DOHH2 (cell line): Measurements from ENCODE around the gene HEATR9.

ENCODE experiments used
- H3F3A ChIP-seq: fragments of 200-600 bp; sonication (generic), shearing (Covaris generic); 2 replicates; pipeline ENCODE4 v1.6.0; 2016; ENCODE audit warnings: antibody characterized with exemption, mild to moderate bottlenecking; ENCODE audit not compliant: control insufficient read depth, insufficient read depth
- H3K27ac ChIP-seq: fragments of 200-600 bp; sonication (generic); 2 replicates; pipeline ENCODE4 v1.5.1; 2014; ENCODE audit warnings: low read depth, mild to moderate bottlenecking, low read length, moderate library complexity
- H3K27me3 ChIP-seq: fragments of 200-600 bp; sonication (generic); 2 replicates; pipeline ENCODE4 v1.6.1; 2014; ENCODE audit warnings: mild to moderate bottlenecking, low read length, mixed read lengths; ENCODE audit not compliant: control insufficient read depth
- H3K36me3 ChIP-seq: fragments of 200-600 bp; sonication (generic); 2 replicates; pipeline ENCODE4 v1.6.1; 2014; ENCODE audit warnings: mild to moderate bottlenecking, low read length, moderate library complexity, mixed read lengths; ENCODE audit not compliant: control insufficient read depth
- H3K4me1 ChIP-seq: fragments of 200-600 bp; sonication (generic); 2 replicates; pipeline ENCODE4 v1.6.1; 2014; ENCODE audit warnings: mild to moderate bottlenecking, low read length, mixed read lengths; ENCODE audit not compliant: control insufficient read depth
- H3K4me2 ChIP-seq: fragments of 200-600 bp; sonication (generic); 2 replicates; pipeline ENCODE4 v1.6.0; 2014; ENCODE audit warnings: mild to moderate bottlenecking, low read length, moderate library complexity
- H3K4me3 ChIP-seq: fragments of 200-600 bp; sonication (generic); 2 replicates; pipeline ENCODE4 v1.5.1; 2014; ENCODE audit warnings: mild to moderate bottlenecking, low read length, mixed read lengths
- H3K79me2 ChIP-seq: fragments of 200-600 bp; sonication (generic); 2 replicates; pipeline ENCODE4 v1.6.1; 2014; ENCODE audit warnings: mild to moderate bottlenecking, low read length, mixed read lengths; ENCODE audit not compliant: control insufficient read depth
- H3K9me2 ChIP-seq: fragments of 200-600 bp; sonication (generic); replicated peaks from 2 replicates; pipeline ENCODE4 v1.6.1; 2014; ENCODE audit warnings: mild to moderate bottlenecking, low read length, mixed read lengths; ENCODE audit not compliant: control insufficient read depth
- H3K9me3 ChIP-seq: fragments of 200-600 bp; sonication (generic); 2 replicates; pipeline ENCODE4 v1.6.1; 2014; ENCODE audit warnings: antibody characterized with exemption, low read length, mixed read lengths; ENCODE audit not compliant: control insufficient read depth, insufficient read depth
- H4K20me1 ChIP-seq: fragments of 200-600 bp; sonication (generic); 2 replicates; pipeline ENCODE4 v1.6.0; 2014; ENCODE audit warnings: low read depth, mild to moderate bottlenecking, antibody characterized with exemption, low read length, moderate library complexity; ENCODE audit not compliant: control insufficient read depth, insufficient read depth
- CTCF ChIP-seq: fragments of 200-600 bp; sonication (generic); IDR thresholded peaks from one replicate; pipeline ENCODE4 v1.5.1; 2014; ENCODE audit warnings: antibody characterized with exemption, mild to moderate bottlenecking, low read depth, low read length; ENCODE audit not compliant: poor library complexity, severe bottlenecking
- EZH2phosphoT487 ChIP-seq: fragments of 200-600 bp; sonication (generic); IDR thresholded peaks from 2 replicates; pipeline ENCODE4 v1.6.1; 2017; ENCODE audit warnings: borderline replicate concordance, mild to moderate bottlenecking, antibody characterized with exemption, low read length, moderate library complexity, mixed read lengths

HEATR9 gene

GRCh38 chr17:35901631-35902175 is 33.0 kb upstream of the HEATR9 start:
- H3K79me2 ChIP-seq = no peaks in the 10 kb centered on the region
- no peak overlapping the region for H3K4me2 ChIP-seq
- no peaks in the 10 kb centered on the region for H4K20me1 ChIP-seq
- no peaks in the 10 kb centered on the region for H3K9me2 ChIP-seq
- TF ChIP-seq CTCF (no peak), EZH2phosphoT487 (no peak)
- no peaks in the 10 kb centered on the region for H3K36me3 ChIP-seq
- no peaks in the 10 kb centered on the region for H3F3A ChIP-seq
- H3K27ac ChIP-seq = no peak overlapping the region
- H3K4me1 ChIP-seq = no peaks in the 10 kb centered on the region
- H3K9me3 ChIP-seq = no peaks in the 10 kb centered on the region
- H3K4me3 ChIP-seq = no peak overlapping the region
- H3K27me3 ChIP-seq = no peaks in the 10 kb centered on the region

- H3K79me2 ChIP-seq = no peaks in the 10 kb centered on the region
- H3K27me3 ChIP-seq = no peaks in the 10 kb centered on the region
- no peaks in the 10 kb centered on the region for H4K20me1 ChIP-seq
- no peak overlapping the region for H3K4me2 ChIP-seq
- no peaks in the 10 kb centered on the region for H3K4me1 ChIP-seq
- no peaks in the 10 kb centered on the region for H3K36me3 ChIP-seq
- no peaks in the 10 kb centered on the region for H3F3A ChIP-seq
- TF ChIP-seq CTCF = no peak
- TF ChIP-seq EZH2phosphoT487 = no peak
- no peaks in the 10 kb centered on the region for H3K9me2 ChIP-seq
- H3K27ac ChIP-seq = no peak overlapping the region
- no peak overlapping the region for H3K4me3 ChIP-seq
- no peaks in the 10 kb centered on the region for H3K9me3 ChIP-seq
Measured at GRCh38 chr17:35900708-35901480, 32.2 kb upstream of the HEATR9 start.

GRCh38 chr17:35900280-35900679 is 31.6 kb upstream of the HEATR9 start:
- H3K4me2 ChIP-seq = no peak overlapping the region
- no peaks in the 10 kb centered on the region for H4K20me1 ChIP-seq
- no peak overlapping the region for H3K4me3 ChIP-seq
- no peaks in the 10 kb centered on the region for H3K4me1 ChIP-seq
- no peaks in the 10 kb centered on the region for H3K27me3 ChIP-seq
- no peaks in the 10 kb centered on the region for H3K36me3 ChIP-seq
- no peaks in the 10 kb centered on the region for H3F3A ChIP-seq
- H3K79me2 ChIP-seq = no peaks in the 10 kb centered on the region
- no peaks in the 10 kb centered on the region for H3K9me3 ChIP-seq
- no peak overlapping the region for H3K27ac ChIP-seq
- no peaks in the 10 kb centered on the region for H3K9me2 ChIP-seq
- no peak for TF ChIP-seq EZH2phosphoT487
- TF ChIP-seq CTCF = no peak
